MM.1S (cell line): ENCODE results near the gene CDH5.
A peak's percentile ranks its signal among the peaks of the same experiment; 100 is the strongest.

ENCODE experiments used
- DNase-seq: peaks from one replicate; pipeline ENCODE4 v3.0.0-alpha.2; 2015
- H2AFZ ChIP-seq: fragments of 300-600 bp; sonication (generic); 2 replicates; pipeline ENCODE4 v1.6.0; 2016; ENCODE audit warnings: antibody characterized with exemption, low read length
- H3F3A ChIP-seq: fragments of 300-600 bp; sonication (generic); 2 replicates; pipeline ENCODE4 v1.6.1; 2016; ENCODE audit warnings: mild to moderate bottlenecking, antibody characterized with exemption, low read length, moderate library complexity, mixed read lengths; ENCODE audit not compliant: insufficient read depth
- H3K27ac ChIP-seq: fragments of 300-600 bp; sonication (generic); 2 replicates; pipeline ENCODE4 v1.5.1; 2016; ENCODE audit warnings: mild to moderate bottlenecking, low read length
- H3K27me3 ChIP-seq: fragments of 300-600 bp; sonication (generic); replicated peaks from 2 replicates; pipeline ENCODE4 v1.6.0; 2016; ENCODE audit warnings: low read length; ENCODE audit not compliant: insufficient read depth
- H3K36me3 ChIP-seq: fragments of 300-600 bp; sonication (generic); replicated peaks from 2 replicates; pipeline ENCODE4 v1.6.1; 2016; ENCODE audit warnings: mild to moderate bottlenecking, low read length, mixed read lengths; ENCODE audit not compliant: insufficient read depth
- H3K4me1 ChIP-seq: fragments of 300-600 bp; sonication (generic); 2 replicates; pipeline ENCODE4 v1.6.1; 2016; ENCODE audit warnings: low read length, mixed read lengths
- H3K4me2 ChIP-seq: fragments of 300-600 bp; sonication (generic); 2 replicates; pipeline ENCODE4 v1.6.0; 2016; ENCODE audit warnings: low read depth, low read length
- H3K4me3 ChIP-seq: fragments of 300-600 bp; sonication (generic); 2 replicates; pipeline ENCODE4 v1.5.1; 2016; ENCODE audit warnings: low read length, mixed read lengths
- H3K79me2 ChIP-seq: fragments of 300-600 bp; sonication (generic); 2 replicates; pipeline ENCODE4 v1.6.1; 2016; ENCODE audit warnings: mixed run types, low read length, mixed read lengths
- H3K9ac ChIP-seq: fragments of 300-600 bp; sonication (generic); 2 replicates; pipeline ENCODE4 v1.6.1; 2016; ENCODE audit warnings: low read length, mixed read lengths
- H3K9me2 ChIP-seq: fragments of 300-600 bp; sonication (generic); replicated peaks from 2 replicates; pipeline ENCODE4 v1.6.1; 2016; ENCODE audit warnings: mild to moderate bottlenecking, low read length, mixed read lengths; ENCODE audit not compliant: insufficient read depth
- H3K9me3 ChIP-seq: fragments of 300-600 bp; sonication (generic); replicated peaks from 2 replicates; pipeline ENCODE4 v1.6.1; 2016; ENCODE audit warnings: mild to moderate bottlenecking, low read length, mixed read lengths; ENCODE audit not compliant: insufficient read depth
- H4K20me1 ChIP-seq: fragments of 300-600 bp; sonication (generic); 2 replicates; pipeline ENCODE4 v1.6.1; 2016; ENCODE audit warnings: mild to moderate bottlenecking, low read length, moderate library complexity, mixed read lengths; ENCODE audit not compliant: insufficient read depth
- EZH2 ChIP-seq: fragments of 300-600 bp; sonication (generic); optimal IDR thresholded peaks from 2 replicates; pipeline ENCODE3; 2017; ENCODE audit warnings: low read depth, mild to moderate bottlenecking, antibody characterized with exemption, low read length, mixed read lengths
- EZH2phosphoT487 ChIP-seq: fragments of 300-600 bp; sonication (generic); IDR thresholded peaks from 2 replicates; pipeline ENCODE4 v1.6.1; 2018; ENCODE audit warnings: antibody characterized with exemption, low read length
- TF ChIP-seq, protein P1 (sequence below): fragments of 300-600 bp; sonication (generic); IDR thresholded peaks from 2 replicates; pipeline ENCODE4 v1.5.1; 2016; ENCODE audit warnings: antibody characterized with exemption, low read length, mixed read lengths

The CDH5 gene

DNA sequence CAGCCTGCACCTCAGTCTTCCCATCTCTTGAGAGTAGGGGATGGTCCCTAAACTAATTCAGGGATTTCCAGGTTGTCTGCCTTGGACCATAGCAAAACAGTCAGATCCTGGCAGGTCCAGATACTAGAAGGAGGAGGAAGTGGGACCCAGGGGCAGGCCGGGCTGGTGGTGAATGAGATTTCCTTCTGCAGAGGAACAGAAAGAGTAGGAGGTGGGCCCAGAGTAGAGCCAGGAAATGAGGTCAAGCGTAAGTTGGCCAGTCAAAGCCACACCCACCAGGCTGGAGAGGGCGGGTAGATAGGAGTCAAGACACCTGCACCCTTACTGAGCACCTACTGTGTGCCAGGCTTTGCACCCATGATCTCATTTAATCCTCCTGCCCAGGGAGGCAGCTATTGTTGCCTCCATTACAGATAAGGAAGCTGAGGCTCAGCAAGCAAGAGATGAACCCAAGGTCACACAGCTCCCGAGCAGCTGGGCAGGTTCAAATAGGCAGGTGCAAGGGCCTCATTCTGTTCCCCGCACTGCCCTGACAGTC is 2.6 kb downstream of the CDH5 start:
- no peaks in the 10 kb centered on the region for H3F3A ChIP-seq
- DNase-seq = no peak
- H3K27ac ChIP-seq = no peak overlapping the region
- TF ChIP-seq EZH2 (no peak), EZH2phosphoT487 (no peak)
- TF ChIP-seq, protein P1, sequence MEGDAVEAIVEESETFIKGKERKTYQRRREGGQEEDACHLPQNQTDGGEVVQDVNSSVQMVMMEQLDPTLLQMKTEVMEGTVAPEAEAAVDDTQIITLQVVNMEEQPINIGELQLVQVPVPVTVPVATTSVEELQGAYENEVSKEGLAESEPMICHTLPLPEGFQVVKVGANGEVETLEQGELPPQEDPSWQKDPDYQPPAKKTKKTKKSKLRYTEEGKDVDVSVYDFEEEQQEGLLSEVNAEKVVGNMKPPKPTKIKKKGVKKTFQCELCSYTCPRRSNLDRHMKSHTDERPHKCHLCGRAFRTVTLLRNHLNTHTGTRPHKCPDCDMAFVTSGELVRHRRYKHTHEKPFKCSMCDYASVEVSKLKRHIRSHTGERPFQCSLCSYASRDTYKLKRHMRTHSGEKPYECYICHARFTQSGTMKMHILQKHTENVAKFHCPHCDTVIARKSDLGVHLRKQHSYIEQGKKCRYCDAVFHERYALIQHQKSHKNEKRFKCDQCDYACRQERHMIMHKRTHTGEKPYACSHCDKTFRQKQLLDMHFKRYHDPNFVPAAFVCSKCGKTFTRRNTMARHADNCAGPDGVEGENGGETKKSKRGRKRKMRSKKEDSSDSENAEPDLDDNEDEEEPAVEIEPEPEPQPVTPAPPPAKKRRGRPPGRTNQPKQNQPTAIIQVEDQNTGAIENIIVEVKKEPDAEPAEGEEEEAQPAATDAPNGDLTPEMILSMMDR = no peak
- no peak overlapping the region for H3K4me2 ChIP-seq
- no peak overlapping the region for H3K9ac ChIP-seq
- no peaks in the 10 kb centered on the region for H3K4me1 ChIP-seq
- no peak overlapping the region for H3K4me3 ChIP-seq
- 0 out of 2 replicates have a peak, but pooled peaks cover 4% of the 10 kb centered on the region for H3K27me3 ChIP-seq
- no peaks in the 10 kb centered on the region for H3K79me2 ChIP-seq
- no peaks in the 10 kb centered on the region for H3K9me3 ChIP-seq
- H4K20me1 ChIP-seq = no peaks in the 10 kb centered on the region
- peak overlapping the region; percentile 51 for H2AFZ ChIP-seq
- H3K9me2 ChIP-seq = no peaks in the 10 kb centered on the region
- no peaks in the 10 kb centered on the region for H3K36me3 ChIP-seq

DNA sequence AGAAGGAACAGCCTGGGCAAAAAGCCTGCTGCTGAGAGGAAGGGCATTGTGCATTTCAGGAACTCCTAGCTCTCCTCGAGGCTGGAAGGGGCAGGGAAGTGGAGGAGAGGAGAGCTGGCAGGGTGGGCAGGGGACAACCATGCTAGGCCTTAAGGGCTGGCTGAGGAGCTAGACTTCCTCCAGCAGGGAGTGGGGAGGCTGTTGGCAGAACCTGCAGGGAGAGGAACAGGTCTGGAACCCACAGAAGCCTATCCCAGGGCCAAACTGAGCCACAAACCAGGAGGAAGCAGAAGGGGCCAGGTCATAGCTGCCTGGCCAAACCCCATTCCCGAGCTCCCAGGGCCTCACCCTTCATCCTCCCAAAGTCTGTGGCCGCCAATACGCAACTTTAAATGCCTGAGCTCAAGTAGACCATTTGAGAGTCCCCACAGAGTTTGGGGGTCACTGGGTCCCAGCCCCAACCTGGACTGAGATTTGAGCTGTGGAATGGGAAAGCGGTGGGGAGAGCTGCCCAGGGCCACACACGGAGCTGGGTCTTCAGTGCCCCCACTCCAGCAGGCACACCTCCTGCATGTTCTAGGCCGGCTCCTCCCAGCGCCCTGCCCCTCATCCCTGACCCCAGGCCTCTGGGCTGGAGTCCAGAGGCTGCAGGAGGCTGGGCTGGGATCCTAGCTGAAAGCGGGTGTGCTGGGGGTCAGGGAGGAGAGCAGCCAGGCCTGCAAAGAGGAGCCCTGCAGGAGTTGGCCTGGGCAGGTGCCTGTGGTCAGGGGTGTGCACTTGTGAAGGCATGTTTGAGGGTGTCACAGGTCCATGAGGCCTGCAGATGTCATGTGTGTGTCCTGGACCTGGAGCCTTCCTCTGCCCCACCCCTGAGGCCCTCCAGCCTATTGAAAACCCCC is 4.5 kb downstream of the CDH5 start:
- H3K9me2 ChIP-seq = no peaks in the 10 kb centered on the region
- no peak overlapping the region for H3K4me3 ChIP-seq
- DNase-seq = no peak
- TF ChIP-seq, protein P1 = no peak
- no peak for TF ChIP-seq EZH2phosphoT487
- TF ChIP-seq EZH2 = no peak
- no peaks in the 10 kb centered on the region for H3F3A ChIP-seq
- H3K9ac ChIP-seq = no peak overlapping the region
- H3K9me3 ChIP-seq = no peaks in the 10 kb centered on the region
- H4K20me1 ChIP-seq = no peaks in the 10 kb centered on the region
- H3K36me3 ChIP-seq = no peaks in the 10 kb centered on the region
- no peaks in the 10 kb centered on the region for H3K79me2 ChIP-seq
- no peaks in the 10 kb centered on the region for H3K27me3 ChIP-seq
- H3K27ac ChIP-seq = no peak overlapping the region
- no peaks in the 10 kb centered on the region for H3K4me1 ChIP-seq
- H2AFZ ChIP-seq = no peak overlapping the region
- no peak overlapping the region for H3K4me2 ChIP-seq

DNA sequence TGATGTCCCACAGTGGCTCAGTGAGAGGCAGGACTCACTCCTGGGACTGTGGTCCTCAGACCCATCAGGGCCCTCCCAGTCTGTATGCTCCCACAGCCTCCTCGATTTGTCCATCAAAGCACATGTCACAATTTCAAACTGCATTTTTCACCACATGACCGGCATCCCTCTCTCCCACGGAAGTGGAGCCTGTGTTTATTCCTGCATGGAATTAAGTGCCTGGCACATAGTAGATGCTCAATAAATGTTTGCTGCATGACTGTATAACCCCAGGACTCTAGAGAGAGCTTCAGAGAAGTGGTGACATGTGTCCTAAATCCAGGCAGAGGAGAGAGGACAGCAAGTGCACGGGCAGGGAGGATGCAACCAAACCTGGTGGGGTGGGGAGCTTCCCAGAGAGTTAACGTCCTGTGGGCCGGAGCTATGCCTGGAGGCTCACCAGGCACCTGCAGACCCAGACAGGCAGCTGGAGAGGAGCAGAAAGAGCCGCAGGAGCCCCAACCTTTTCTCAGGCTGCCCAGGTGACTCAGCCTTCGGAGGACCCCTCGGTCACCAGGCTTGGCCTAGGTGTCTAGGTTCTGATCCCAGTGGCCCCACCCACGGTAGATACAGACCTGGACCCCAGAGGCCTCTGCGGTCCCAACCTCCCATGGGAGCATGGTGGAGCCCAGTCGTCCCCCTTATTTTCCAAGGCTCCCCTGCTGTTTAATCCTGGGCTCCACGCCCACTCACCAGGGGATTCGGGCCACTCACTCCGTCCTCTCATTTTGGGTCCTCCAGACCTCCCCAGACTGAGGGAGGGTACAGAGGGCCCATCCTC is 5.8 kb downstream of the CDH5 start:
- TF ChIP-seq EZH2phosphoT487 = no peak
- no peak for TF ChIP-seq EZH2
- TF ChIP-seq, protein P1 = no peak

More for the DNA sequence above, 5.8 kb downstream of the CDH5 start:
- Histone ChIP-seq H3K36me3 (no peaks in the 10 kb centered on the region), H3K4me3 (no peak overlapping the region), H3K9me3 (no peaks in the 10 kb centered on the region), H3K4me1 (no peaks in the 10 kb centered on the region), H3K79me2 (no peaks in the 10 kb centered on the region), H3F3A (no peaks in the 10 kb centered on the region), H3K27ac (no peak overlapping the region), H3K9ac (no peak overlapping the region), H3K4me2 (no peak overlapping the region), H3K9me2 (no peaks in the 10 kb centered on the region), H4K20me1 (no peaks in the 10 kb centered on the region), H3K27me3 (no peaks in the 10 kb centered on the region), H2AFZ (no peak overlapping the region)
- no peak for DNase-seq
